Naive B cell (primary cell): ENCODE results near the gene GPT2. TPM values are rescaled to one million over a fixed set of nuclear protein-coding genes. Genes with fewer than 3 reads are reported as not detected.

ENCODE experiments used
- ATAC-seq, 2 donors: fragments of 150-1000 bp; cut with Tn5 transposase; 2 replicates each; pipeline ENCODE4 v1.10.0; 2021; ENCODE audit warnings: low read depth in 2 of 2, mild to moderate bottlenecking in 2 of 2, moderate library complexity in 2 of 2
- DNase-seq: peaks from one replicate; pipeline ENCODE4 v3.0.0; 2022
- H3K27ac Mint-ChIP-seq, 6 donors: one replicate each; pipeline ENCODE4 v1.8.0; 2020 to 2022; ENCODE audit warnings: mild to moderate bottlenecking in 6 of 6, mixed read lengths in 6 of 6, moderate library complexity in 5 of 6, inconsistent platforms in 2 of 6
- H3K27me3 Mint-ChIP-seq, 3 donors: one replicate each; pipeline ENCODE4 v1.8.0; 2021 to 2022; ENCODE audit warnings: mixed read lengths in 3 of 3, mild to moderate bottlenecking in 1 of 3
- H3K36me3 Mint-ChIP-seq, 2 donors: one replicate each; pipeline ENCODE4 v1.8.0; 2020 to 2022; ENCODE audit warnings: mixed read lengths in 2 of 2, inconsistent platforms in 1 of 2, mild to moderate bottlenecking in 1 of 2
- H3K4me1 Mint-ChIP-seq, 3 donors: one replicate each; pipeline ENCODE4 v1.8.0; 2020 to 2022; ENCODE audit warnings: mixed read lengths in 3 of 3, inconsistent platforms in 1 of 3, mild to moderate bottlenecking in 1 of 3, moderate library complexity in 1 of 3
- H3K4me3 Mint-ChIP-seq, 8 donors: one replicate each; pipeline ENCODE4 v1.8.0; 2020 to 2022; ENCODE audit warnings: mild to moderate bottlenecking in 8 of 8, mixed read lengths in 8 of 8, moderate library complexity in 8 of 8, inconsistent platforms in 2 of 8
- H3K9me3 Mint-ChIP-seq, 7 donors: one replicate each; pipeline ENCODE4 v1.8.0; 2020 to 2022; ENCODE audit warnings: mixed read lengths in 7 of 7, mild to moderate bottlenecking in 5 of 7, inconsistent platforms in 2 of 7, moderate library complexity in 1 of 7
- polyA plus RNA-seq, 6 donors: library from polyadenylated mRNA; unstranded; fragments of 300-500 nt; fragmentation: Illumina TruSeq; gene quantifications; one replicate each; pipeline ENCODE4 v1.2.3, GENCODE V29; 2021; ENCODE audit warnings: low read depth in 6 of 6

GPT2 gene
- polyA plus RNA-seq, 6 donors from 2014 or later, result 1.4 to 3.5 (median 1.8) TPM

DNA sequence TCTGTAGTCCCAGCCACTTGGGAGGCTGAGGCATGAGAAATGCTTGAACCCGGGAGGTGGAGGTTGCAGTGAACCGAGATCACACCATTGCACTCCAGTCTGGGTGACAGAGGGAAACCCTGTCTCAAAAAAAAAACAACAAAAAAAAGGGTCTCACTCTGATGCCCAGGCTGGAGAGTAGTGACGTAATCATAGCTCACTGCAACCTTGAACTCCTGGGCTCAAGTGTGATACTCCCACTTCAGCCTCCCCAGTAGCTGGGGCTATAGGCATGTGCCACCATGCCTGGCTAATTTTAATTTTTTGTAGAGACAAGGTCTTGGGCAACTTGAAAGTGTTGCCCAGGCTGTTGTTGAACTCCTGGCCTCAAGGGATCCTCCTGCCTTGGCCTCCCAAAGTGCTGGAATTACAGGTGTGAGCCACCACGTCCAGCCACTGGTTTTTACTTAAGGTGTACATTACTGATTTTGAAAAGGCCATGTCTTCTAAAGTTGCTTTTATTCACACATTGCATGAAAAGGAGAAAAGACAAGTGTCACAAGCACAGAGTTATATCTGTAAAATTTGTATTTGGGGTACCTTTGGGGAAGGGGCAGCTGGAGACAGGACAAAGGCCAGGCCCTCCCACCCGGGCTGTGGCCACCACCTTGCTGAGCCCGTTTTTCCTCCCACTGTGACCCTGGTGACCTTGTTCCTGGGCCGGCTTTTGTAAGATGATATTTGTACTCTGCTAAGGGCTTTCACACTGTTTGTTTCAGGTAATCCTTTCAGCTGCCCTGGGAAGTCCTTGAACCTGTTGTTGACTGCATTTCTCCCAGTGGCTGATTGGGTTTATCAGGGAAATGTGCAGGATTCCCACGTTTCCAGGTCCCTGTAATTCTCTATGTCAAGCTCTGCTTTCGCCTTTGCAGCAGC lies 11.5 kb downstream of the GPT2 start:
- ATAC-seq (no peak), DNase-seq (no peak)
- Mint-ChIP-seq H3K27me3 (no peaks in the 10 kb centered on the region), H3K27ac (no peak overlapping the region), H3K36me3 (no peaks in the 10 kb centered on the region), H3K4me1 (no peaks in the 10 kb centered on the region), H3K4me3 (peak overlapping the region in 1 of 8 donors; percentile 37), H3K9me3 (no peaks in the 10 kb centered on the region)

DNA sequence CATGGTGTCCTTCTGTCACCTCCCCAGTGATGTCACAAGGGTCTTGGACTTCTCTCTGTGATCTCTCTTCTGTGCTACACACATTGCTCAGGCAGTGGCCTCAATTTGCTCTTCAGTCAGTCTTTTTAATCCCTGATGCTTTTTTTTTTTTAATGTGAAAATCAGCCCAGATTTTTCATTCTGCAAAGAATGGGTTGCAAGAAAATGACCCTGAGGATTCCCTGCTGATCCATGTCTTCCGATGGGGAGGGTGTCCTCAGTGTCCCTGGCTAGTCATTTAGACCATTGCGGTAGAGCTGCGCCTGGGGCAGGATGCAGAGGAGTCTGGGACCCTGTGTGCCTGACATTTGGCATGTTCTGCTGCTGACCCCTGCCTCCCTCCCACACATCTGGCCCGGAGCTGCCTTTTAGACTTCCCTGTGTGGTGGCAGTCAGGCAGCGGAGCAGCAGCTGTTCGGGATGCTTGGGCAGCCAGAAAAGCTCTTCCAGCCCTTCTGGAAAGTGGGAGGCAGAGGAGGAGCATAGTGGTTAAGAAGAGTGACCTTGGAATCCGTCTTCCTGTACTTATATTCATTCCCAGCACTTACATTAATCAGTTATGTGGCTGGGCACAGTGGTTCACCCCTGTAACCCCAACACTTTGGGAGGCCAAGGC lies 12.3 kb downstream of the GPT2 start:
- Mint-ChIP-seq H3K27me3 (no peaks in the 10 kb centered on the region), H3K4me3 (no peak overlapping the region)

DNA sequence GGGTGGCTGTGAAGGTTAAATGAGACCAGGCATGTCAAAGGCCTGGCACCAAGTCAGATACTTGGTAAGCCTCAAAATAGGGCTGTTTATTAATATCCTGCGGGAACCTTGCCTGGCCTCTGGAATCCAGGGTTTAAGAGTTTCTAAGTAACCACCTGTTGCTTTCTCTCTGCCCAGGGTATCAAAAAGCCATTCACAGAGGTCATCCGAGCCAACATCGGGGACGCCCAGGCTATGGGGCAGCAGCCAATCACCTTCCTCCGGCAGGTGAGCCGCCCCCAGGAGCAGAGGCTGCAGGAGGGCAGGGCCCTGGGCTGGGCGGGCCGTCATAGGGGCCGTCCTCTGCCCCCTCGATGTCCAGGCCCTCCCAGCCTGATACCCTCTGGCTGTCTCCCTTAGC lies 13.3 kb downstream of the GPT2 start:
- no peak overlapping the region for H3K27ac Mint-ChIP-seq
- no peaks in the 10 kb centered on the region for H3K27me3 Mint-ChIP-seq
- DNase-seq (no peak), ATAC-seq (no peak)
- no peaks in the 10 kb centered on the region for H3K4me1 Mint-ChIP-seq
- no peaks in the 10 kb centered on the region for H3K9me3 Mint-ChIP-seq
- no peaks in the 10 kb centered on the region for H3K36me3 Mint-ChIP-seq
- H3K4me3 Mint-ChIP-seq, result no peak overlapping the region

More for the DNA sequence above, 12.3 kb downstream of the GPT2 start:
- DNase-seq, result no peak
- ATAC-seq, result no peak
- Mint-ChIP-seq H3K4me1 (no peaks in the 10 kb centered on the region), H3K9me3 (no peaks in the 10 kb centered on the region), H3K36me3 (no peaks in the 10 kb centered on the region), H3K27ac (peak overlapping the region in 1 of 6 donors; percentile 70)

DNA sequence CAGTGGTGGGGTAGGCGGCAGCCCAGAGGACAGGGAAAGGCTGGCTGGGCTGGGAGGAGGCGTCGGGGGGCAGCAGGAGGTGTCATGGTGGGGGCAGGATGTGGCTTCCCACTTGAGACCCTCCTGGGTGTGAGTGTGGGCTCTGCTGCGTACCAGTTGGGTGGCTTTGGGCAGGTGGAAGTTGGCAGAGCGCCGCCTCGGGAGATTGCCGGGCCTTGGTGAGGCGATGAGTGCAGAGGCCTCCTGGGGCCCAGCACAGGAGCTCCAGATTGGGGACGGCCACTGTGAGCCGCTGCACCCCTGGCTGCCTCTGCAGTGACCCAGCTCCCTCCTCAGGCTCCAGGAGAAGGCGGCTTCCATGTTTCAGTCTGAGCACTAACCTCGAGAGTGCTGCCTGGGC lies 13.8 kb downstream of the GPT2 start:
- DNase-seq, result no peak
- H3K4me1 Mint-ChIP-seq, result no peaks in the 10 kb centered on the region
- H3K27ac Mint-ChIP-seq, result no peak overlapping the region
- no peaks in the 10 kb centered on the region for H3K36me3 Mint-ChIP-seq
- no peaks in the 10 kb centered on the region for H3K27me3 Mint-ChIP-seq
- no peak for ATAC-seq
- H3K9me3 Mint-ChIP-seq, result no peaks in the 10 kb centered on the region
- H3K4me3 Mint-ChIP-seq, result no peak overlapping the region

DNA sequence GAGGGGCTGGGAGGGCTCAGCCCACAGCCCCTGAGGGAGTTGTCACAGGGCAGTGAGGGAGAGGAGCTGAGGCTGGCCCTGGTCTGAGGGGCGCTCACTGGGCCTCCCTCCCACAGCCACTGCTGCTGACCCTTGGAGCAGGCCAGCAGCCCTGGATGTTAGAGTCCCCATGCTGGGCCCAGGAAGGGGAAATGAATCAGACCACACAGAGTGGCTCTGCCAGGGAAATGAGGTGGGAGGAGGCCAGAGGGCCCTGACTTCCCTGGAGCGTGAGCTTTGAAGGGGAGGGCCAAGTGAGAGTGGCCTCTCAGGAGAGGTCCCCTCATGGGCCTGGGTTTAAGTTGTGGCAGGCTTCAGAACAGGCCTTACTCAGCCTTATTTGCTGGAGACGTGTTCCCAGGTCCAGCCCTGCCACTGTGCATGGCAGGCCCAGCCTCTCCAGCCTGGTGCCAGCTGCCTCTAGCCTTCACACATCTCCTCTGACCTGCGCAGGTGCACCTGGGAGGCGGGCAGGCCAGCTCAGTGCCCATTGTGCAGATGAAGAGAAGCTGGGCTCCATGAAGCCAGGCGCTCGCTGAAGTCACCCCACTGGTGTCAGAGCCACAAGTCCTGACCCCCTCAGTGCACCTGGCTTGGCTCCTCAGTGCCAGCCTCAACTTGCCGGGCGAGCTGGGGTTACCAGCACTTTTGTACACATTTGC lies 15.4 kb downstream of the GPT2 start:
- no peaks in the 10 kb centered on the region for H3K9me3 Mint-ChIP-seq
- H3K36me3 Mint-ChIP-seq, result no peaks in the 10 kb centered on the region
- DNase-seq, result no peak
- peaks cover 0 to 4% (median 0%) of the 10 kb centered on the region in 3 donors for H3K4me1 Mint-ChIP-seq
- H3K27ac Mint-ChIP-seq, result peak overlapping the region in 1 of 6 donors; percentile 29
- no peak overlapping the region for H3K4me3 Mint-ChIP-seq
- no peaks in the 10 kb centered on the region for H3K27me3 Mint-ChIP-seq
- ATAC-seq, result no peak

DNA sequence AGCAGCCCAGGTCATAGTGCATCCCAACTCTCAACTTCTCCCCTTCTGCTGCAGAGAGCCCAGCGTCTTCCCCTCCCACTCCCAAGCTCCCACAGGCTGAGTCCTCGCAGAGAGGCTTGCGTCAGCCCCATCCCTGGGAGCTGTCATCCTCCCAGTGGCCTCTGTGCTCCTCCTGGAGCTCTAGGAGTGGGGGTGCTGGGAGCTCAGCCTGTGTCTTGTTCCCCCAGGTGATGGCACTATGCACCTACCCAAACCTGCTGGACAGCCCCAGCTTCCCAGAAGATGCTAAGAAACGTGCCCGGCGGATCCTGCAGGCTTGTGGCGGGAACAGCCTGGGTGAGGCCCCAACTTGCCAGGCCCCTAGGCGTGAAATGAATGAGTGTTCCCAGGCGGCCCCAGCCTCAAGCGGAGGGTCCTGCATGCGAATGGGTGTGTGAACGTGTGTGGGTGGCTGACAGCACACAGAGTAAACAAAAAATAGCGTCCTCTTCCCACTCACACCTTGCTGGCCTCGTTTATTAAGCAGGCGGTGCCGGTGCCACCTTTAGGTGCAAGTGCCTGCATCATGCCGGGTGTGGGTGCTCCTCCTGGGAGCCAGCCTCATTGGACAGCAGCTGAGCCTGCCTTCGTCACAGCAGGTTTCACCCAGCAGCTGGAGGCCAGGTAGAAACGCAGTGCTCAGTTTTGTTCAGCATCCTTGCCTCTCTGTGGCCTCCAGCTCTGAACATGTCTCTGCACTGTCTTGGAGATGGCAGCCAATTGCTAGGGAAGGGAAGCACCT lies 16.5 kb downstream of the GPT2 start:
- DNase-seq (no peak), ATAC-seq (no peak)
- Mint-ChIP-seq H3K27me3 (no peaks in the 10 kb centered on the region), H3K9me3 (no peaks in the 10 kb centered on the region), H3K36me3 (no peaks in the 10 kb centered on the region), H3K4me3 (no peak overlapping the region), H3K4me1 (peaks cover 0 to 5% (median 0%) of the 10 kb centered on the region in 3 donors), H3K27ac (peak overlapping the region in 1 of 6 donors; percentile 51)

DNA sequence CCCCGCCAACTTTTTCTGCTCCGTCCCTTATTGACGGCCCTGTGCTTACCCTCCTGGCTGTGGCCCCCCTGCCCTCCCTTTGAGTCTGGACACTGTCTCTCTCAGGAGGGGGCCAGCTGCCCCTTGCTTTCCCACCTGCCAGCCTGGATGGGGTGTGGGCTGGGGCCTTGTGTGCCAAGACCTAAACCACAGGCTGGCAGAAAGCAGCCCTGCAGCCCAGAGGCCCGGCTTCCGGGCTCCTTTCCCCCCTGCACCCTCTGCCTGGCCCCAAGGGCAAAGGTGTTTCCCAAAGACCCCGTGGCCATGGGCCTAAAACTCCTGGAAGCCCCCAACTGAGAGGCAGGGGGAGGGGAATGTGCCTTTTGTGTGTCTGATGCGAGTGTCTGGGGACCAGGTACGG lies 17.5 kb downstream of the GPT2 start:
- H3K9me3 Mint-ChIP-seq, result no peaks in the 10 kb centered on the region
- no peak overlapping the region for H3K4me3 Mint-ChIP-seq
- DNase-seq, result no peak
- no peaks in the 10 kb centered on the region for H3K36me3 Mint-ChIP-seq
- ATAC-seq, result no peak
- peaks cover 0 to 5% (median 0%) of the 10 kb centered on the region in 3 donors for H3K4me1 Mint-ChIP-seq
- H3K27me3 Mint-ChIP-seq, result no peaks in the 10 kb centered on the region
- H3K27ac Mint-ChIP-seq, result peak overlapping the region in 1 of 6 donors; percentile 72

DNA sequence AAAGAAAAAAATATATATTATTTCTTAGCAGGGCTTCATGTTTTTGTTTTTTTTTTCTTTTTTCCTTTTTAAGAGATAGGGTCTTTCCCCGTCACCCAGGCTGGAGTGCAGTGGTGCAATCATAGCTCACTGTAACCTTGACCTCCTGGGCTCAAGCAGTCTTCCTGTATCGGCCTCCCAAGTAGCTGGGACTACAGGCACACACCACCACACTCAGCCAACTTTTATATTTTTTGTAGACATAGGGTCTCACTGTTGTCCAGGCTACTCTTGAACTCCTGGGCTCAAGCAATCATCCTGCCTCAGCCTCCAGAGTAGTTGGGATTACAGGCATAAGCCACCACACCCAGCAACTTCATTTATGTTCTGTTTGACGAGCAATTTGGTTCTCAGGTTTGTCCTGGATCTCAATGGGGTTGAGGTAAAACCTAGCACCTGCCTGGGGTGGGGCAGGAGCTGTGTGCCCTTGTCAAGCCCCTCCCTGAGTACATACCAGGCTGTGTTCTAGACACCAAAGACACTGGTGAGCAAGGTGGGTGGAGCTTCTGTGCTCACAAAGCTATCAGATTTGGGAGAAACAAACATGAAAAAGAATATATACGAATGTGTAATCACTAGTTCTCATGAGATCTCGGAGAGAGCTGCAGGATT lies 19.2 kb downstream of the GPT2 start:
- no peaks in the 10 kb centered on the region for H3K36me3 Mint-ChIP-seq
- DNase-seq, result no peak
- H3K27ac Mint-ChIP-seq, result peak overlapping the region in 2 of 6 donors; percentile 16 to 39
- no peak overlapping the region for H3K4me3 Mint-ChIP-seq
- H3K4me1 Mint-ChIP-seq, result peaks cover 0 to 6% (median 3%) of the 10 kb centered on the region in 3 donors
- H3K9me3 Mint-ChIP-seq, result no peaks in the 10 kb centered on the region
- no peak for ATAC-seq
- no peaks in the 10 kb centered on the region for H3K27me3 Mint-ChIP-seq

DNA sequence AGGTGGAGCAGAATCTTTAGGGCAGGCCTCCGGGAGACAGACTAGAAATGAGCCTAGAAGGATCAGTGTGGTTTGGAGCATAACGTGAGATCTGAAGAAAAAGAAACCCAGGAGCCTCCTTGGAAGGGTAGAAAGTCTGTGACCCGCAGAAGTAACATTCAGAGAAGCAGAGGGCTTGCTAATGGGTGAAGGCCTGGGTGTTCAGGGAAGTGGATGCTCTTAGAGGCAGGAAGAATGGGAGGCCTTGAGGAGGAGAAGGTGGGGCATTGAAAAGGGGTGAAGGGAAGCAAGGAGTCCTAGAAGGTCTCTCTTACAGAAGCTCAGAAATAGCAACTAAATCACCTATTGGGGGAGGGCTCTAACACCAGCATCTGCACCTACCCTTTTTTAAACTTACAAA lies 20.3 kb downstream of the GPT2 start:
- Mint-ChIP-seq H3K27ac (peak overlapping the region in 1 of 6 donors; percentile 18), H3K9me3 (no peaks in the 10 kb centered on the region), H3K4me3 (no peak overlapping the region), H3K27me3 (no peaks in the 10 kb centered on the region), H3K36me3 (no peaks in the 10 kb centered on the region), H3K4me1 (peaks cover 6 to 12% (median 9%) of the 10 kb centered on the region in 3 donors)
- DNase-seq, result no peak
- no peak for ATAC-seq

DNA sequence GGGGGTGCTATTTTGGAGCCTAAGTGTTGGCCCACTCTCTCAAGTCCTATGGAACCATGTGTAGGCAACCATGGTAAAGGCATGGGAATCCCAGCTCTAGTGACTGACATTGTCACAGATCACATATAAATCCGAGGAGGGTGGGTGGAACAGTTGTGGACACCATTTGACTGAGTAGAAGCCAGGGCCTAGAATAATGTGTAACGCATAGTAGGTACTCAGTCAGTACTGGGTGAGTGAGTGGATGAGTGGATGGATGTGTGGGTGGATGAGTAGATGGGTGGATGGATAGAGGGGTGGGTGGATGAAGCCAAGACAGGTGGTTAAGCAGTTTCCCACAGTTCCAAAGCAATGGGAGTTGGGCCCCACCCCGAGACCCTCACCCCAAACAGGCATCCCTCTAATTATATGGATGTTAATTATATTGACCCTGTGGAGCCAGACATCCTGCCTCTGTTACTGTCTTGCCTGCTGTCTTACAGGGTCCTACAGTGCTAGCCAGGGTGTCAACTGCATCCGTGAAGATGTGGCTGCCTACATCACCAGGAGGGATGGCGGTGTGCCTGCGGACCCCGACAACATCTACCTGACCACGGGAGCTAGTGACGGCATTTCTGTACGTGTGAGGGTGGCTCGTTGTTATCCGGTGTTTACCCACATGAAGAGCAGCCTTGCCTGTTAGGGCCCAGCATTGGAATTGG lies 22.3 kb downstream of the GPT2 start:
- no peak for DNase-seq
- H3K4me3 Mint-ChIP-seq, result no peak overlapping the region
- no peak for ATAC-seq
- H3K9me3 Mint-ChIP-seq, result no peaks in the 10 kb centered on the region
- no peaks in the 10 kb centered on the region for H3K27me3 Mint-ChIP-seq
- no peaks in the 10 kb centered on the region for H3K36me3 Mint-ChIP-seq
- H3K27ac Mint-ChIP-seq, result peak overlapping the region in 3 of 6 donors; percentile 18 to 68 (median 53)
- H3K4me1 Mint-ChIP-seq, result peaks cover 16 to 30% (median 21%) of the 10 kb centered on the region in 3 donors

DNA sequence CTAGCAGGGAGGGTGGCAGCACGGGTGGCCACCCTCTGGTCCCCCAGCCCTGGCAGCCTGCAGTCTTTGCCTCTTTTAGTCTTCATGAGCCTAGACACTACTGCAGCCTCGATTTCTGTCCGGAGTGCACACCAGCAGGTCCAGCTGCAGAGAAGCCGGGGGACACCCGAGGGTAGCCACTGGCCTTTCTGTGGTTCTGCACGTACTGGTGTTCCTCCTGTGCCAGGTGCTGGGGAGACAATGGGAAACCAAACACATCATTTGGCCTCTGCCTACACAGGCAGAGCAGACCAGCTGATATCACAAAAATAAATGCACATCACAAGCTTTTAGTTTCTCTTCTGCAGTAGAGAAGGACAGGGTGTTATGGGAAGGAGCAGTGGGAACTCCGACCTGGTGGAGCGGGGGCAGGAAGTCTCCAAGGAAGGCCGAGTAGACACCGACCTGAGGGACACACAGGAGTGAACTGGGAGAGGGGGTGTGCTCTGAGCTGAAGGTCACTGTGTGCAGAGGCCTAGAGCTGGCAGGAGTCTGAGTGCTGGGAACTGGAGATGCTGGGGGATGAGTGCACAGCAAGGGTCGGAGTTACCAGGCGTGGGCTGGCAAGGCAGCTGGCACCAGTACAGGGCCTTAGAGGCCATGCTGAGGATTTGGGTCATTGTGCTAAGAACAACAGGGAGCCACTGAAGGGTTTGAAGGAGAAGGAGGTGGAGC lies 23.1 kb downstream of the GPT2 start:
- Mint-ChIP-seq H3K27ac (peak overlapping the region in 1 of 6 donors; percentile 22), H3K36me3 (no peaks in the 10 kb centered on the region), H3K4me3 (peak overlapping the region in 1 of 8 donors; percentile 47), H3K4me1 (peaks cover 16 to 35% (median 21%) of the 10 kb centered on the region in 3 donors), H3K9me3 (no peaks in the 10 kb centered on the region), H3K27me3 (no peaks in the 10 kb centered on the region)
- DNase-seq (no peak), ATAC-seq (no peak)
